Suppressor macrophage treated with lipopolysaccharide for 1 hour (primary cell): Measurements from ENCODE around the gene KCNQ5.

Source experiments
- DNase-seq, 3 donors: peaks; one replicate each; pipeline ENCODE4 v3.0.0-alpha.2; 2020 to 2022

Gene KCNQ5

DNA sequence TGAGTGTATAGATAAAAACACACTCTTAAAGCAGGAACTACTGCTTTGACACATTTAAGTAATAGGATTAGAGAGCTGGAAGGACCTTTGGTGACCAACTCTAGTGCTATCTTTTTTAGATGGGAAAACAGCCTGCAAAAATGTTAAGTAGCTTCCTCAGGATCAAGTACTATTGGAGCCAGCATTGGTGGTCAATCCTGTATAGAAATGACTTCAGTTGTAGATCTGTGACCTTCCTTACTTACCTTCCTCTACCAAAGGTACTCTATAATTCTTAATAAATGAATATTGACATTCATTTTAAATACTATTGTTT lies 18.7 kb downstream of the KCNQ5 start:
- DNase-seq: no peak

DNA sequence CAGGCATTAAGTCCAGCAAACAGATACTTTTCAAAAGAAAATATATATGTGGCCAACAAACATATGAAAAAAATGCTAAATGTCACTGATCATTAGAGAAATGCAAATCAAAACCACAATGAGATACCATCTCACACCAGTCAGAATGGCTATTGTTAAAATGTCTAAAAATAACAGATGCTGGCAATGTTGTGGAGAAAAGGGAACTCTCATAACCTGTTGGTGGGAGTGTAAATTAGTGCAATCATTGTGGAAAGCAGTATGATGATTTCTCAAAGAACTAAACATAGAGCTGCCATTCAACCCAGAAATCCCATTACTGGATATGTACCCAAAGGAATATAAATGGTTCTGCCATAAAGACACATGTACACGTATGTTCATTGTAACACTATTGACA lies 20.6 kb downstream of the KCNQ5 start:
- no peak for DNase-seq

DNA sequence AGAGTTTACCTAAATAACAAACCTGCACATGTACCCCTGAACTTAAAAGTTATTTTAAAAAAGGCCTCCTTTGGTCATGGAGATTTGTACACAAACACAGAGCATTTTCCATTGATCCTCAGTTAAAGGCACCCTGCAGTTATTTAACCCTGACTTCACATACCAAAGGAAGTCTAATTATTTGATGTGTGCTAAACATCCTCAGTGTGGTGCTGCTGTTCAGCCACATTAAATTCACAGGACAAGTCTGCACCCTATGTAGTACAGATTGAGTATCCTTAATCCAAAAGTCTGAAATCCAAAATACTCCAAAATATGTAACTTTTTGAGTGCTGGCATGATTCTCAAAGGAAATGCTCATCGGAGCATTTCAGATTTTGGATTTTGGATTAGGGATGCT lies 21.4 kb downstream of the KCNQ5 start:
- no peak for DNase-seq

DNA sequence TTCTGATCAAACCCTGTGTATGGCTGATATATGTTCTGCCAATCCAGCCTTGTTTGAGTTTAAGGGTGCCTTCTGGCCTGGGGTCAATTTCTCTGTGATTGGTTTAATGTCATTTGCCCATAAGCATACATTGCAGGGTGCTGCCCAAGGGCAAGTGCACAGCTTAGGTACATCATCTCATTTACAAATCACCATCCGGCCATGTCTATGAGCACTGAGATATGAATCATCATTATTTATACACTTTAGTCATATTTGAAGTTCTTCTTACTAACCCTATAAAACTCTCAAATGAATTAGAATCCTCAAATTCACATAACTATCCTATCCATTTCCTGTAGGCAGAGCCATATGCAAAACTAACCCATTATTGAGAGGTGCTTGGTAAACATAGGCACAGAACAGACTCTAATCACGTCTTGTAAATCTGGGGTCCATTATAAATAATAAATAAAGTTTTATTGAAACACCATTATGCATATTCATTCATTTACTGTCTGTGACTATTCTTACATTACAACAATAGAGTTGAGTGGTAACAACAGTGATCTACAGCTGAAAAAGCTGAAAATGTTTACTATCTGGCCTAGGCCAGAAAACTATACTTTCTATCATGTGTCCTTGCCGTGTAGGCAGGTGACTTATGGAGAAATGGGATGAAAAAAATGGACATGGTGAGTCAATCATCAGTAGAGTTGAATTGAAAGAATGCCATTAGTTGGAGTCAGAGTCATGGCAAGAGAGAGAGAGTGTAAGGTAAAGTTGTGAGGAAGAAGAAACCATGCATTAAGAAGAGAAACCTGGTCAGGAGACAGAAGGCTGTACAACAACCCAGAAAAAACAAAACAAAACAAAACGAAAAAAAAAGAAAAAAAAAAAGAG lies 25.0 kb downstream of the KCNQ5 start:
- DNase-seq: no peak

DNA sequence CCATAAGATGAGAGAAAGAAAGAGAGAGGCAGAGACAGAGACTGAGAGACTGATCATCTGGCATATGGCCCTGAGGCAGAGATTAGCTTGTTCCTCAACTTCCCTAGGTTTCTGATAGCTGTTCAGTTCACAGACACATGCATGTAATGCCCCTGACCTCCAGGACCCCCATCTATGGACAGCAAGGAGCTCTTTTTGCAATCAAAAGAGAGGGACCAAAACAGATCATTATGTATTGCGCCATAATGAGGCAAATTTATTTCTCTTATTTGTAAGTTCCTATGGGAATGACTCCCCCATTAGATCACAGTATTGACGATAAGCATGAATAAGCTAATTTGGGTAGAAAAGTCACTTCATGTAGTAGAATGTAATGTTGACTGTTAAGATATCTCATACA lies 25.6 kb downstream of the KCNQ5 start:
- no peak for DNase-seq

DNA sequence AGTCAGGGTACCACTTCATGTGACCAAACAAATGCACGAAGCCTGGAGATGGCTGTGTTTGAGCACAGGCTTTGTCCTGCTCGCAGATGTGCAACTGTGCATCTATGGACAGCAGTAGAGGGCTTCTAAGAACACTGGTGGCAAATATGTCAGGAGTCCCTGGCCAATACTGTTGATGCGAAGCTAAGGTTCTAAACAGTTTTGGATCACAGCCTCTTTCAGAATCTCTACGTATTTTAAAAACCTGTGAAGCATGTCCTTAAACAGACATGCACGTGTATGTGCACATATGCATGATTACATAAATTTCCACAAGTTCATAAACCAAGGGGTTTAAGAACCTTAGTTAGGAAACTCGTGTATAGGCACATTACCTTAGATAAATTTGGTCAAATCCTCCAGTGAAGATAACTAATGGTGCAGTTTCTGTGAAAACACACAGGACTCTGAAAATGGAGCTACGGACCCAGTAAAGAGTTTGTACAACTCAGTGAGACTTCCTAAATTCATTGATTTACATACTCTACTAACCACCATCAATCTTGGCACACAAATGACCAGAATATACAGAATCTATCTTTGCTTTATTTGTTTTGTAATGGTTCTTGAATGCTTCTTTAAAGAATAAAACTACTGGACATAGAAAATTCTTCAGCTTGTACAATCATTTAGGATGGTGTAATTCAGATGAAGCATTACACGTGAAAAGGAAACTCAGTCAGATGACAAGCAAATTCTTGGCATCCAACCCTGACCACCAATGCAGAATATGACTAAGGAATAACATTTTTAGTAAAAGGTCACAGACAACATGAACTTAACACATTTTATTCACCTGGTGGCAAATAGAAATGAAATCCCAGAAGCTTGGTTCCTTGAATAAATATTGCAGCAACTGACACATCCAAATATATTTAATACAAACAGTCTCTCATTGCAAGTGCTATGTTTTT lies 27.4 kb downstream of the KCNQ5 start:
- DNase-seq: peak; percentile 35 to 65 (median 48)

DNA sequence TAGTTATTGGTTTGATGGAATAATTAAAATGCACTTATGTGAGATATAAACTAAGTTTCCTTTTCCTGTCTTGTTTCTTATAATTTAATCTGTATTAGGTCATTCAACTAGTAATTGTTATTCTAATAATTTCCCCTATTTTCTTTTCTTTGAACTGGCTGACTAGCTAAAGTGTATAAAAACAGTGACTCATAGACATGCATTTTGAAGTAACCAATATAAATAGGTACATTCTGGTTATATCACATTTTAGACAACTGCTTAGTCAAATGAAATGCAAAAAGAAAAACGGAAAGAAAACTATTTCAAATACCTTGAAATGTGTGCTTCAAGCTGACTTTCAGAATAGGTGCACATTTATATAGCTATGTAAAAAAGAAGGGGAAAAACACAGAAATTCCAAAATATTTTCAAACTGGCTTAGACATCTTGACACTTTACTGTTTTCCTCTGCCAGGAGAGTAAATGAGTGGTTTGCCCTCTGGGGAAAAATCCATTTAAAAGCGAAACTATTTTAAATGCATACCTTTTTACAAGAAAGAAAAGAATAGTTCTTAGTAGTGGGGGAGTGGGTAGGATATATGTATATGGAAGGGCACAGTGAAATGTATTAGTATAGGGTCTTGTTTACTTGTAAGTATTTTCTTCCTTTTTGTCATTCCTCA lies 28.3 kb downstream of the KCNQ5 start:
- peak in 2 of 3 donors; percentile 33 to 56 for DNase-seq

DNA sequence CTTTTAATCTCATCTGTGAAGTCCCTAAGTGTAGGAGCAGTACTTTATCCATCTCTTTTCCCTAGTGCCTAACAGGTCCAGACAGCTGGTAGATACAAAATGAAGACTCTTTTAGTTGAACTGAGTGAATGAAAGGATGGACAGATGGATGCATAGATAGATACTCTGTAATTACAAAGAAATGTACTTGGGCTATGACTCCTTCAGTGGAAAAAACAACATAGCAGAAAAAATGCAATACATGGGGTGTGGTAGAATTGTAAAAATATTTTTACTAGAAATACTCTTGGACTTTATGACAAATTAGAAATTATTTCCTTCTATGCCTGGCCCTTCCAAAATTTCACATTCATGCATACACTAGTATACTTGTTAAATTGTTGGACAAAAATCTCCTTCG lies 29.3 kb downstream of the KCNQ5 start:
- no peak for DNase-seq

DNA sequence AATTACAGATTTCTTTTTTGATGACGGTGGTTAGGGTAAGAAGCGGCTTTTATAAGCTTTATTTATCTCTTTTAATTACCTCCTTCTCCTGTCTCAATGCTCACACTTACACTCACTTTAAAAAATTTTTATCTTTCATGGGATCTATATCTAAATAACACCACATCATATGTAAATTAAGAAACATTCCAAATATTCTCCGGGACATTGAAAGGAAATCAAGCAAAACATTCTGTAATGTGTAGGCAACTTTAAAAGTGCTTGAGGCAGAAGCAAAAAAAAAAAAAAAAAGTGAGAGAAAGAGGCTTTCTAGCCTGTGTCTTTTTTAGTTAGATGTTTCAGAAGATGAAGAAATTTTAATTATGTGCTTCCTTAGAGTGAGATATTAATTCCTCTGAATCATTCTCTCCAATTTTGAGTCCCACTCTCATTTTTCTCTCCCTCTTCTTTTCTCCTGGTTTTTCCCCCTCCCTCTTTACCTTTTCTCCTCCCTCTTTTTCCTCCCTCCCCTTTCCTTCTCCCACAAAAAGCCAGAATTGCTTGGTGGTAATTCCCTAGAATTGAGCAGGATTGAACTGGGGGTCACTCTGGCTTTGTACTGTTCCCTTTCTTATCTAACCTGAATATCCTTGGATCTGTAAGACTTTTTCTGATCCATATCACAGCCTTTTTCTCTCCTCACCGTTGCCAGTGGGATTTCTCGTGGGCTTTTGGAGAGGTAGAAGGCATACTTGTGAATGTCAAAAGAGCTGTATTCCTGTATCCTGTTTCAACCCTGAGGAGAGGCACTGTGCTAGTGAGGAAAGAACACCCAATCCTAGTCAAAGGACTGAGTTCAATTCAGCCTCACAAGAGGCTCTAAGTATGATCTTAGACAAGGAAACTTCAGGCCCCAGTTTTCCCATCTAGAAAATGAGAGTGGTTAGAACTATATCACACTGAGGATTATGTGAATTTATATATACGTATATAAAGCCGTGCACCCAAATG lies 30.4 kb downstream of the KCNQ5 start:
- no peak for DNase-seq

DNA sequence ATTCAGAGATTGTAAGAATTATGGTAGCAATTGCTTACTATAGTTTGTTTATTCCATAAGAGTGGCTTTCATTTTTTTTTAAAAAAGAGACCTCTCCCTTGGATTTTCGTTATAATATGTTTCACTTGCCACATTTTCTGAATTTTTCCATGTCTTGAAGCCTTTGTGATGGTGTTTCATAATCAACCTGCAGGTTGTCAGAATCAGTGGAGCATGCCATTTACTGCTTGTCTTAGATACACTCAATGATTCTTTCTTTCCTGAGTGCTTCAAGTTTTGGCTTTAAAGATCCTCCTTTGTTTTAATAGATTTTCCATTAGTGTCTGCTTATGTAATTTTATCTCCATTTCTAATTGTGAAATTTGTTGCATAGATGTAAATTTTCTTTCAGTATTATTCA lies 31.2 kb downstream of the KCNQ5 start:
- no peak for DNase-seq

DNA sequence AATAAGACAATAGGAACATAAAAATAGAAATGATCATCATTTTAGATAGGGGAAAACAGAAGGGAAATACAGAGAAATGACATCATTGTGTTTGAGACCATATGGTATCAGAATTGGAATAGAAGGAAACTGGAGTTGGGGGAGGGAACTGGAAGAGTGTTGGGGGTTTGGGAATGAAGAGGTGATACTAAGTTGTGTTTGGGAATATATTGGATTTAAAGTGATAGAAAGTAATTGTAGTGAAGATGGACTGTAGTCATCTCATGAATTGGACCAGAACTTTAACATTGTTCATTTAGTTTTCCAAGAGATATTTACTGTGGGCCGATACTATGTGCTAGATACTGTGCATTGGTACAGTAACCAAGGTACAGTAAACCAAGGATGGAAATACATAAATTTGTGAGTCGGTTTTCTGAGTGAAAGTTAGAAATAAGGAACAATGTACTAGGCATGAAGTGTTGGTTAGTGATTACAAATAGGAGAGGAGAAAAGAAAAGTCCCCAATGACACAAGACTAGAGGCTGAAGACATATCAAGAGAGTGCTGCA lies 32.3 kb downstream of the KCNQ5 start:
- DNase-seq: peak; percentile 51 to 78 (median 68)

DNA sequence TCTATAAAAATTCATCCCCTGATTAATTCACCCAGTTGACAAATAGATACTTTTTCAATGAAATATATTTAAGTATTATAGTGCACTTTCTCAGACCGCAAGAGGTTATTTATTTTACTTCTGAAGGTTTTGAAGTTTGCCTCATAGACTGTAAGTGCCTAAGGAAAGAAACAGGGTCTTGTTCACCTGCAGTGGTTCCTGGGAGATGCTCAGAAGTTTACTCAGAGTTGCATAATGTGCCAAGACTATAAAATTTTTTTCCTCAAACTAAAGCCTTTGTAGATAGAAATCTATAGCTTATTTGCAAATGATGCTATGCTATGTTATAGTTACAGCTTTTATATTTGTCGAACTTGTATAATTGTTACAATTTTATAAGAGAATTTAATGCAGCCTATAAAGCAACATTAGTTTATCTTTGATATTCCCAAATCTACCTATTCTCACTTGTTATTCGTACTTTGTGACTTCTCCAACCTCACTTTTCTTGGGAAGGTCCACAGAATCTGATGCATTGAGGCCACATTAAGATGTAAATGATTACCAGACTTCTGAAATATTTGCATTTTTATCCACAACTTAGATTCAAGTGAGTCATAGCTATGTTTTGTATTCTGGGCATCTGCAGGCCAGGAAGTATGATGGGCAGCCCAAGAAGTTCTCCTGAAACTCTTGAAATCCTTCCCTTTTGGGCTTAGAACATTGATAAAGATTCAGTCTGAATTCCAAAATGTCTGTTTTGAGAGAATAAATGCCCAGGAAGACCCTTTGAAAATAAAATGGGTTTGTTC lies 35.7 kb downstream of the KCNQ5 start:
- DNase-seq: no peak

DNA sequence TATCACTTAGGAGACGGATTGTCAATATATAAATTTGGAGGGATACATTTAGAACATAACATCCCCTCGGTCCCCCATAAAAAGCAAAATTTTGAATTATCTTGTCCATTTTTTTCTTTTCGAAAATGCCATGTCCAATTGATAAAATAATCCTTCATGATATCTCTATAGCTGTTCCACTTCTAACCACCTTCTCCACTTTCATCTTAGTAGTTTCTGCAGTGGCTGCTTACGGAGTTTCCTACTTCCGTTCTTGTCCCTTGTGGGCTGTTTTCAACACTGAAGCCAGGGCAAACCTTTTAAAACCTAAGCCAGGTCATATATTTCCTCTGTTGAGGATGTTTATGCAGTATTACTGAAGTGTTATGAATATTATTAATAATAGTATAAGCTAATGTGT lies 37.9 kb downstream of the KCNQ5 start:
- DNase-seq: no peak

DNA sequence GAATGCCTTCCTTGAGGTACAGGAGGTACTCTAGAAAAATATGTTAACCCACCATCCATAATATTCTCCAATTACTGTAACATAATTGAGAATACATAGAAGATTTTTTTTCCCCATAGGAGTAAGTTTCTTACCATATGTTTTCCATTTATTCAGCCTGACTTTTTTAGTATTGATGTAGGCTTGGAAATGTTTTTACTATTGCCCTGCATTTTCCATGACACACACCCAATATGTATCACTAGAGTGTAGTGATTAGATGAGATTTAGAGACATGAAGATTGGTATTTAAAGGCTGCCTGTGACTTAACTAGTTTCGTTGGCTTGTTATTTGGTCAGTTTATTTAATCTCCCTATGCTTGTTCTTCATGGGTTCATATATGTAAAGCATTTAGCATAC lies 39.5 kb downstream of the KCNQ5 start:
- DNase-seq: no peak

DNA sequence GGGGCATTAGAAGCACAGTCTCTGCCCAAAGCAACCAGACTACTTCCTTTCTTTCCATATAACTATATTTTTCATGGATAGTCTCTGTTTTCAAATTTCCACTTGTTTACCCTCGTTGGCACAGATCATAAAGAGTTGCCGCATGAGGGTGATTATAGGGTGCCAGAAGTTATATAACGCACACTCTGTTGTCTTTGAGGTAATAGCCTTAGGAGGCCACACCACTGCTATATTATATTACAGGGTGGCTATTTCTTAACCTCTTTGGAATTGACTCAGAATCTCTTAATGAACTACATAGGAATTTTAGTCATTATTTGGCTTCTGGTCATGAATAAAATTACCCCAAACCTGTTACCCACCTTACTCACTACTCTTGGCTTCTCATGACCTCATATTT lies 43.7 kb downstream of the KCNQ5 start:
- no peak for DNase-seq

DNA sequence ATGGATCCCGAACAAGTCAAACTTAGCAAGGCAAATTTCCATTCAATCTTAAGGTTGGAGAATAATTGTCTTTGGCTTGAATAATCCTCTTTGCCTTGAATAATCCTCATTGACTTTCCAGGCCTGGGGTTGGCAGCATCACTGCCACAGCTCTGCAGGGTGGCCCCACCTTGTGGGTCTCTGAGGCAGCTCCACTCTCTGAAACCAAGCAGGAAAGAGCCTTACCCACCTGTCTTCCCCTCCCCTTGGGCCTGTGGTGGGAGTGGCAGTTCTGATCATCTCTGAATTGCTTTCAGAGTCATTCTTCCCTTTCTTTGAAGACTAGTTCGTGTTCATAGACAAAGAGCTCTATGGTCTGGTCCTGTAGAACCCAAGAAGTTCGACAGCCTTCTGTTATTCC lies 47.5 kb downstream of the KCNQ5 start:
- DNase-seq: no peak

DNA sequence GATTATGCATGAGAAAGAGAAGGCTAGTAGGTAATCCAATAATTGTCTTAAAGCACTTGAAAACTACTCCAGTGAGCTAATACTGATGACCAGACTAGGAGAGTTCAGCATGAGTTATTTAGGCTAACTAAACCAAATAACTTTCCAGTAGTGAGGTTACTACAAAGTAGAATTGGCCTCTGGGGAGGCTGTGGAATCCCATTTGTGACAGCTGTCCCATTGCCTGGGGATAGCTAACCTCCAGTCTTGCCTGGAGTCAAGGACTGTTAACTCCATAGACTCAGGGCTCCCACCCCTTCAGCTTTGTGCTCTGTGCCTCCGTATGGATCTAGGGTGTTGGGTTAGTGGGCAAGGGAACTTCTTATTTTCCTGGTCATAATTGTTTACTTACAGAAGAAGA lies 51.0 kb downstream of the KCNQ5 start:
- no peak for DNase-seq

DNA sequence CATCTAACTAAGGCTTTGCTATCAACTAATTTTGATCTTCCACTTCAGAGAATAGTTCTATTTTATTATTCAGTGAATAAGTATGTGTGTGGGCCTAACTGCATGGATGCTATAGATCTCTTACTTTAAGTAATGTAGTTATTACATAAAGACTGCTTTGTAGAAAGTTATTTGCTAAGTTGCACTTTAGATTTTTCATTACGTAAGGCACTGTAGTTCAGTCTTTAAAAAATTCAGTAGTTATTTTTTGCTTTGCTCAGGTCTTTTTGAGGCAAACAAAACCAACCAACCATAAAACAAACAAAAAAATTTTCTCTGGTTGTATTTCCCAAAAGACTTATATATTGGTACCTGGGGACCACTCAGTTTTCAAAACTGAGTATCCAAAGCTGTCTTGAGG lies 53.0 kb downstream of the KCNQ5 start:
- no peak for DNase-seq

DNA sequence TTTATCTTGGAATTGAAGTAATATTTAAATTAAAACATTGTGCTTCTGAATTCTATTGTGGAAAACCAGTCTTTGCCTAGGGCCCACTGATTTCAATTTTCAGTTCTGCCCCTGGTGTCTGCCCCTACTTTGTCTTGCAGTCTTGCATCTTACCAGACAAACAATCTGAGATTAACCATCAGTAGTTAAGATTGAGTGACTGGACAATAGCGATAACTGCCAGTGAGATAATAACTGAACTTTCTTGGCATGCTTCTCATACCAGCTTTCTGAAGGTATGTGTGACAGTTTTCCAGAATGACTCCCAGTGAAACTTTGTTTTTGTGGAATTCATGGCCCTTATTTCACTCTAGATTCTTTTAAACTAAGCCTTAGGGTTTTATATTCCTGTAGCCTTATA lies 53.5 kb downstream of the KCNQ5 start:
- no peak for DNase-seq

DNA sequence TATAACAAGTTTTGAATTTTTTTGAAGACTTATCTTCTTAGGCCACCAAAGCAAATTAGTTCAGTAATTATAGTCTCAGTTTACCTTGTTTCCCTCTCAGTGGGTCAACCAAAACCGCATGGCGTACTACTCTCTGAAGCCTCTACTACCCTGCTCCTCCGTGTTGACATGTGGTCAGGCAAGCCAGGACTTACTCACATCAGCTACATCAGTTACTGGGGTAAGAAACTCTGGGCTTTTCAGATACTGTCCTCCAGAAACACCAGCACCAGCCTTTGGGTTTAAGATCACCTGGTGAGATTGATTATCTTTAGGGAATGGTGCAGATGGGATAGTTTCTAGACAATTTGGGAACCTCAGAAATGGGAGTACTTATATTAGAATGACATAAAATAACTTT lies 55.1 kb downstream of the KCNQ5 start:
- DNase-seq: no peak

DNA sequence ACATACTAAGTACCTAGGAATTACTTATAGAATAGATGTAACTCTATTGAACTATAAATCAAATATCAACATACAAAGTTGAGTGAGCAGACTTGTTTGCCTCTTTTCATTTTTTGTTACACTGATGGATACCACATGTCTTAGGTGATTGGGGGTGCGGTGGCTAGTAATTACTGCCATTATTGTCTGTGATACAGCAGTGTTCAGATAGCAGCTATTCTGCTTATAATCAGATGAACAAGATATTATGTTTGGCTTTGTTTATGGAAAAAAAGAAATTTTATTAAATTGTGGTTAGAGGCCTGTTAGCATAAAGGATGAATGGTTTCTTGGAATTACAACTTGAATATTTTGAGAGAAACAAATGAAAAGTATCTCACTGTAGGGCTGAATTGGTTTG lies 55.9 kb downstream of the KCNQ5 start:
- no peak for DNase-seq
